Activated CD4-positive, alpha-beta T cell treated with anti-CD3 and anti-CD28 coated beads for 1 hour (primary cell): Measurements from ENCODE around the gene SH2D3A.
"Not testable (repeated sequence)": the region's sequence is repeated elsewhere in the genome, so short reads cannot be mapped to it uniquely, and the experiment has no call there.

Experiments used
- DNase-seq: peaks from one replicate; pipeline ENCODE4 v3.0.0-alpha.2; 2020

Gene SH2D3A

DNA sequence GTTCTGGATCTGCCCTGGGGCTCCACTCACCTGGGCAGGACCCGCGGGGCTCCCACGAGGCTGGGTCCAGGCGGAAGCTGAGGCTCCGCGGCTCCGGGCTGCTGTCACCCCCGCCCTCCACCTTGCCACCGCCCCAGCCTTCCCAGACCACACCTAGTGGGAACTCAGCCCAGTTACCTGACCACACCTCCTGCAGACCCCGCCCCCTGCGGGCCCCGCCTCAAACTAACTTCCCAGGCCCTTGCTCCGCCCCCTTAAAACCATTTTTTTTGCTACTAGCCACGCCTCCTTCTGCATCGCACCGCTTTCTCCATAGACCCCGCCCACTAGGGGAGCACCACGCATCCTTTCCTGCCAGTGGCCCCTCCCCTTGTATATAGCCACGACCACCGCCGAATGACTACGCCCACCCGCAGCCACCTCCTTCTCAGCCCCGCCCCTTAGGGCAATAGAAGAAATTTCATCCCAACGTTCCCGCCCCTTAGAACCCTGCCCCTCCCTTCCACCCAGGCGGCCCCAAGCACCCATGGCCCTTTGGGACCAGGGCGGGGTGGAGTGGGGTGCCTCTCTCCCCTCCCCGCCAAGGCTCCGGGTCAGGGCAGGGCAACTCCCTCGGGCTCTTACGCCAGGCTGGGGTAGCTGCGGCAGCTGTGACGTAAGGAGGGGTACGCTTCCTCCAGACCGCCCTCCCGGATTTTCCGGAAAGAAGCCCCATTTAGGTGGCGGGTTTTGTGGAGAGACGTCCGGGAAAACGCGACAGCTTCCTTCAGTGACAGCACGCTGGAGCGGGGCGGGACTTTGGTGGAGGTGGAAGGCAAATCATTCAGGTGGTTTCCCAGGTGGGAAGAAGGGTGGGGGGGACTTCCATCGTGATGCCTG lies at the start of gene SH2D3A:
TSS of gene SH2D3A (minus strand) at position 79 of the 879 bp plus-strand sequence. CDS start 3,687 bp downstream, outside the sequence.
- DNase-seq: peak; percentile 91

DNA sequence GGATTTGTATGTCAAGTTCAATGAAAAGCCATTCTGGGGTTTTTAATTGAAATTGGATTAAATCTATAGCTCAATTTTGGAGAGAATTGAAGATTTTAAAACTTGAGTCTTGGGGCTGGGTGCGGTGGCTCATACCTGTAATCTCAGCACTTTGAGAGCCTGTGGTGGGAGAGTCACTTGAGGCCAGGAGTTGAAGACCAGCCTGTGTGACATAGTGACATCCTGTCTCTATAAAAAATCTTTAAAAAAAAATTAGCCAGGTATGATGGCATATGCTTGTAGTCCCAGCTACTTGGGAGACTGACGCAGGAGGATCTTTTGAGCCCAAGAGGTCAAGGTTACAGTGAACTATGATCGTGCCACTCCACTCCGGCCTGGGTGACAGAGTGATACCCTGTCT lies 46.4 kb upstream of the SH2D3A start:
- DNase-seq: no peak

DNA sequence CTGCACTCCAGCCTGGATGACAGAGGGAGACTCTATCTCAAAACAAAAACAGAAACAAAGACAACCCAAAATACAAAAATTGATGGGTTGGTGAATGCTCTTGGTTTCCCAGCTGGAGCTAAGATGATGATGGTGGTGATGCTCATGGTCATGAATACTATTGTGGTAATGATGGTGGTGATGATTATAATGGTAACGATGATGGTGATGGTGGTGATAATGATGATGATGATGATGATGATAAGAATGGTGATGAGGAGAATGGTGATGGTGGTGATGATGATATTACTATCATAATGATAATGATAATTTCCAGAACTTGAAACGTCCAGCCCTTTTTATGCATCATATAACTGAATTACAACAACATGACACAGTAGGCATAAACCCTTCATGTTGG lies 45.4 kb upstream of the SH2D3A start:
- no peak for DNase-seq

DNA sequence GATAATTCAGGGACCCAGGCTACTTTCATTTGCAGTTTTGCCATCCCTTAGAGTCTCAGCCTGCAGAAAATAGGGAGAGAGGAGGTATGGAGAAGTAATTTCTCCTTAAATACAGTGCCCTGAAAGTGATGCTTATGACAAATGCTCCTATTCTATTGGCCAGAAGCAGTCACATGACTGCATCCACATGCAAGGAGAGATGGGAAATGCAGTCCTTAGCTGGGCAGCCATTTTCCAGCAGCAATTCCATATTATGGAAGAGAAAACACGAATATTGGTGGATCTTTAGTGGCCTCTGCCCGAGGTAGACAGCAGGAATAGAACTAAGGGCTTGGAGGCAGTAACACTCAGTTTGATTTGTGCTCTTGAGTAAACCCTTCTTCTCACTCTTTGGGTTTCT lies 44.7 kb upstream of the SH2D3A start:
- no peak for DNase-seq

DNA sequence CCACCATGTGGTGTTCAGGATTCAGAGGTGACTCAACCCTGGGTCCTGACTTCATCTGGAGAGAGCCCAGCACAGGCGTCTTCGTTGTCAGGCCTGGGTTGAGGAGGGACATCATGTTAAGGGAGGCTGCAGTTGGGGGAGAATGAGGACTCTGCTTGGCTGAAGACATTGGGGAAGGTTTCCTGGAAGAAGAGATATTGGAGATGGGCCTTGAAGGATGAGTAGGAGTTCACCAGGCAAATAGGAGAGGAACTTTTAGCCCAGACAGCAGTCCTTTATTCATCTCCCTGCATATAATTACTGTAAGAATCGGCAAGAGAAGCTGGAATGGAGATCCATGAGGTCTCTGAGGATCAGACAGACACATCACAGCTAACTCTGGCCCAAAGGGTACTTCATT lies 44.1 kb upstream of the SH2D3A start:
- no peak for DNase-seq

DNA sequence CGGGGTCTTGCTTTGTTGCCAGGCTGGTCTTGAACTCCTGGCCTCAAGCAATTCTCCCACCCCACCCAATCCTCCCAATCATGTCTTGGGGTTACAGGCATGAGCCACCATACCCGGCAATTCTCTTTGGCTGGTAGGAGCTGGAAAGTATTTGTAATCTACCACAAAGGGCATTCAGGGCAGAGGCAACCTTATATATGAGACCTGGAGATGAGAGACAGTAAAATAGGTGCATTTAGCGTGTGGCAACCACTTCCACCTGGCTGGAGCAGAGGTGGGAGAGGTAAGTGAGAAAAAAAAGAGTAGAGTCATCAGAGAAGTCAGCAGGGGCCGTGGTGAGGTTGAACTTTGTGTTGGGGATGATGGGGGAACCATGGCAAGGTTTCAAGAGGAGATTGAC lies 42.0 kb upstream of the SH2D3A start:
- no peak for DNase-seq

DNA sequence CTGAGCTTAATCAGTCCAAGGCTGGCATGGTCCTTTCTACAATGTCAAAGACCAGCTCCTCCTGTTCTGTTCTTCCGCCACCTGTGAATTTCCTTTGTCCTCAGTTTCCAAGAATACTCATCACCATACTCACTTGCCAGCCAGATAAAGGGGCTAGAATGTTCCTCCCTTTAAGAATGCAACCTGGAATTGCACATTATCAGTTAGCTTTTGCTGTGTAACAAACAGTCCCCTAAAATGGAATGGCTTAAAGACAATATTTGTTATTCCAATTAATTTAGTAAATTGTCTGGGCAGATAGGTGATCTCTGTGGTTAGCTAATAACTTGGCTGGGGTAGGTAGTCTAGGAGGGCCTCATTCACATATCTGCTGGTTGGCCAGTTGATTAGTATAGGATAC lies 41.3 kb upstream of the SH2D3A start:
- DNase-seq: no peak

DNA sequence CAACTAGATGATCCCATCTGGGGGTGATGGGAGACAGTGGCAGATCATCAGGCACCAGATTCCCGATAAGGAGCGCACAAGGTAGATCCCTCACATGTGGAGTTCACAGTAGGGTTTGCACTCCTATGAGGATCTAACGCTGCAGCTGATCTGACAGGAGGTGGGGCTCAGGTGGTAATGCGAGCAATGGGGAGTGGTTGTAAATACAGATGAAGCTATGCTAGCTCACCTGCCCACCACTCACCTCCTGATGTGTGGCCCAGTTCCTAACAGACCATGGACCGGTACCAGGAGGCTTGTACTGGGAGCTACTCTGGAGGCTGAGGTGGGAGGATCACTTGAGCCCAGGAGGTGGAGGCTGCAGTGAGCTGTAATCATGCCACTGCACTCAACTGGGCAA lies 40.1 kb upstream of the SH2D3A start:
- no peak for DNase-seq

DNA sequence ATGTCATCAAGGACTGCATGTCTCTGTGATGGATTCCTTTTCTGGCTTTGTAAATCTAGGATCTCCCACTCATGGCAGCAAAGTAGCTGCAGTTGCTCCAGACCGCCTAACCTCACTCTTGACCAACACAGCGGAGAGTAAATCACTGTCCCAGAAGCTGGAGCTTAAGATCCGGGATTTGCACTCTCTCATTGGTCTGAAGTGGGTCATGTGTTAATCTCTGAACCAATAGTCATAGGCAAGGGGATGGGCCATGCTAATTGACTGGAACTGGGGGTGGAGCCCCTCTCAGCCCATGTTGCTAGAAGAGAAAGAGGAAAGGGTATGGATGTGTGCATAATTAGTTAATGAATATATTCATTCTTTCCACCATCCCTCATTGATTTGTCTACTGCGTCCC lies 39.3 kb upstream of the SH2D3A start:
- DNase-seq: no peak

DNA sequence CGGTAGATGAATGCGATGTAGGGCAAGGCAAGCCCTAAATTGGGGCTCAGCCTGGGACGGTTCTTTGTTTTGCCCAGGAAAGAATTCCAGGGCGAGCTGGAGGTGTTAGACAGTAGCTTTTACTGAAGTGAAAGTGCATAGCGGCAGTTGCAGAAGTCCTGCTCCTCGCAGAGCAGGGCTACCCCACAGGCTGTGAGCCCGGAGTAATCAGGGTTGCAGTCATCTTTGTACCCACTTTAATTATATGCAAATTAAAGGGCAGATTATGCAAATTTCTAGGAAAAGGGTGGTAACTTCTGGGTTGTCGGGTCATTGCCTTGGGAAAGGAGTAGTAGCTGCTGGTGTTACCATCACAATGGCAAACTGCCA lies 35.8 kb upstream of the SH2D3A start:
- DNase-seq: no peak

DNA sequence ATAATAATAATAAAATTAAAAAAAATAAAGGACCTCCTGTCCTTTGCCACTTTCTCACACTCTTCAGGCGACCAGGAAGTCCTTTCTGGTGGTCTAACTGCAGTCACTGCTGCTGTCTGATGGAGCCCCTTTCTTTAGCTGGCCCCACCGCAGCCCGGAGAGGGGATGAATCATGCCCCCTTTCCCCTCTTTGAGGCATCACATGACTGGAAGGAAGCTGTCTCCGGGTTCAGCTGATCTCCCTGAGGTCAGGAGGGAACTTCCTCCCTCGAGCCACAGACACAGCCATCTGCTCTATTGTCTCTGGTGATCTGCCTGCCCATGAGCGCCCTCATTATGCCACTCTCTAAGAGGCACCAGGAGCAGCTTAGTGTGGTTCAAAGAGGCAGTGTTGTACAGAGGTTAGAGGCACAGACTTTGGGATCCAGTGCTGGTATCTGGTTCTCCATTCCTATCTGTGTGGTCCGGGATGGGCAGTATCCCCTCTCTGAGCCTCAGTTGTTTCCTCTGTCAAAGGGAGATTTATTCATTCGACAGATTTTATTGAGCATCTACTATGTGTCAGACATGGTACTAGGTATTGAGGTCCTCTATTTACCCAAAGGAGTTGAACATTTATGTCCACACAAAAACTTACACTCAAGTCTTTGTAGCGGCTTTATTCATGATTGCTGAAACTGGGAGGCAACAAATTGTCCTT lies 35.3 kb upstream of the SH2D3A start:
- DNase-seq: peak; percentile 38

DNA sequence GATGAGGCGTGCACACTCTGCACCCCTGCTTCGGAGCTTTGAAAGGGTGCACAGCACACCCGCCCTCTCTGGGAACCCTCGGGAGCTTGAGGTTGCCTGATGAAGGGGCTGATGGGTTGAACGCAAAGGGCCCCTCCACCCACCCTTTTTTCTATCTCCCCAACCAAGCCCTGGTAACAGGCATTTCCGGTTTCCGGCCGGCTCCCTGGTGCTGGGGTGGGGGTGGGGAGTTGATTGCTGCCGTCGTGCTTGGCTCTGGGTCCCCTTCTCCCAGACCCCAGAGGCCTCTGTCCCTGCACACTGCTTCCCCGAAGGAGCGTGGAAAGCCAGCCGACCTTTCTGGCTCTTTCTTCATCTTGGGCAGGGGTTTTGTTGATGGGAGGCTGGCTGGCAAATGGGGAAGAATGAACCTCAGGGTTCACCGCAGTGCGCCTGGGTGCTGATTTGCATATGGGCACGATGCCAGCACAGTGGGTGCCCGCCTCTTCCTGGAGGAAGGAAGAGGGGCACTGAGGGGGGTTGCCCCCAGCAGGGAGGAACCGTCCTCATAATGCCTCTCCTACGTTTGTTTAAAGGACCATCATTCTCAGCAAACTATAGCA lies 34.4 kb upstream of the SH2D3A start:
- DNase-seq: peak; percentile 60

DNA sequence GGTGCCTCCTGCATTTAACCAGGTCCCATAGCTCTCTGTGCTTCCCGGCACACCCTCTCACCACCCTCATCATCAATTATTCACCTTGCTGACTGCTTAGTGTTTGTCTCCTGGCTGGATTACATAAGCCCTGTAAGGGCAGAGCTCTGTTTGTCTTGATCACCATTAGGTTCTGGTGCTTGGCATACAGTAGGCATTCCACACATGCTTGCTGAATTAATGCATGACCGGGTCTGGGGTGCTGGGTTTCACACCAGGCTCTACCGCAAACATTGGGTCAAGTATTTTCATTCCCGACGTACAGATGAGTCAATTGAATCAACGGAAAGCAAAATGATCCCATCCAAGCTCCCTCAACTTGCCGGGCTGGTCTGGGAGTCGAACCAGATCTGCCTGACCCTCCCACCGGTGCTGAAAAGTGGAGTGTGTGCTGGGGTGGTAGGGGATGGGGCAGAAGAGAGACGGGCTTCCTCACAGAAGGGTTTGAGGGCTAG lies 33.8 kb upstream of the SH2D3A start:
- DNase-seq: no peak

DNA sequence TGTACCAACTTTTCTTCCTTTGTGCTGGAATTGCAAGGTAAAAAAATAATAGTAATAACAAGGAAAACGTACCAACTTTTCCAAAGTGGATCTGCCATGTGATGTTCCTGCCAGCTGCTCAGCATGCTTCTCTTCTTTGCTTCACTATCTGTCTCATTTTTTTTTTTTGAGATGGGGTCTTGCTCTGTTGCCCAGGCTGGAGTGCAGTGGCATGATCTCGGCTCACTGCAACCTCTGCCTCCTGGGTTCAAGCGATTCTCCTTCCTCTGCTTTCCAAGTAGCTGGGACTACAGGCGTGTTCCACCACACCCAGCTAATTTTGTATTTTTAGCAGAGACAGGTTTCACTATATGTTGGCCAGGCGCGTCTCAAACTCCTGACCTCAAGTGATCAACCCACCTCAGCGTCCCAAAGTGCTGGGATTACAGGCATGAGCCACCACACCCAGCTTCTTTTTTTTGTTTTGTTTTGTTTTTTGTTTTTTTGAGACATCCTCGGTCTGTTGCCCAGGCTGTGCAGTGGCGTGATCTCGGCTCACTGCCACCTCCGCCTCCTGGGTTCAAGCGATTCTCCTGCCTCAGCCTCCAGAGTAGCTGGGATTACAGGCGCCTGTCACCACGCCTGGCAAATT lies 33.0 kb upstream of the SH2D3A start:
- not testable (repeated sequence) for DNase-seq

DNA sequence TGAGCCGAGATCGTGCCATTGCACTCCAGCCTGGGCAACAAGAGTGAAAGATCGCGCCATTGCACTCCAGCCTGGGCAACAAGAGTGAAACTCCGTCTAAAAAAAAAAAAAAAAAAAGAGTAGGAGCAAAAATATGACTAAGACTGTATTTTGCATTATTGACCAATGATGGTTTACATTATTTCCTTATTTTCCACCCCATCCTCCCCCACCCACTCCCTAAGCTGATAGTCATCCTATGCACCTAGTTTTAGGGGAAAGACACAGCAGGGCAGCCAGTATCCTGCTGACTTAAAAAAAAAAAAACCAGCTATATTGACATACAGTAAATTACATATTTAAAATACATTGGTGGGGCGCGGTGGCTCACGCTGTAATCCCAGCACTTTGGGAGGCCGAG lies 30.4 kb upstream of the SH2D3A start:
- no peak for DNase-seq

DNA sequence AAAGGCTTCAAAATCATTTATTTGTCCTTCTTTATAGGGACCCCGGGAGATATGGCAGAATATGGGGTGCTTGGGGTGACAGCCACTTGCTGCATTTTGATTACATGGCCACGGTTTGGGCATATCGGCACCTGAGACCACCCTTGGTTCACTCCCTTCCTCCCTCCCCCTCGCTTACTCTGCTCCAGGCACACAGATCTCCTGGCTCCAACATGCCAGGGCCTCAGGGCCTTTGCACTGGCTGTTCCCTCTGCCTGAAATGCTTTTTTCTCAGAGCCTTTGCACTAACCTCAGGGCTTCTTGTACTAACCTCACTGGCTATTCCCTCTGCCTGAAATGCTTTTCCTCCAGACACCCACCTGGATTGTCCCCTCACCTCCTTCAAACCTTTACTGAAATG lies 29.0 kb upstream of the SH2D3A start:
- DNase-seq: no peak

DNA sequence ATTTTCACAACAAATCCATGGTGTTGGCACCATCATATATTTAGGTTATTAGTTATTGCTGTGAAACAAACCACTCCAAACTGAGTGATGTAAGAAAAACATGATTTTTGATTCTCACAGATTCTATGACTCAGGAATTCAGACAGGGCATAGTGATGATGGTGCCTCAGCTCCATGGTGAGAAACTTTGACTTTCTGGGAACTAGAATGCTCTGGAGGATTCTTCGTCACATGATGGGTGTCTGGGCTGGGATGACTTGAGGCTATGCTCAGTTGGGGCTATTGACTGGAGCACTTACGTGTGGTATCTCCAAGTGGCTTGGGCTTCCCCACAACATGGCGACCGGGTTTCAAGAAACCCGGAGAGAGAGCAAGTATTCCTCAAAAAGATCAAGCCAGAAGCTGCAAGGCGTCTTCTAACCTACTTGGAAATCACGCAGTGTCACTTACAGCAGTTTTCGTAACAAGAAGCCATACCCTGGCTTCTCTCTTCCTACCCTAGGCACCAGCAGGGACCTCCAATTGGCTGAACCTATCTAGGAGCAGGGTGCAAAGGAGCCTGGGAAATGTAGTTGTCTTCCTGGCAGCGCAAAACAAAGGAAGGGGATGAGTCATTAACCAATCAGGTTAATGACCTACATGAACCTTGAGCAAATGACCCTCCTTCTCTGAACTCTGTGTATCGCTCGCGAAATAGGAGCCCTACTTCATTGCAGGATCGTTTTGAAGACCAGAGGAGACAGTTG lies 27.6 kb upstream of the SH2D3A start:
- no peak for DNase-seq

DNA sequence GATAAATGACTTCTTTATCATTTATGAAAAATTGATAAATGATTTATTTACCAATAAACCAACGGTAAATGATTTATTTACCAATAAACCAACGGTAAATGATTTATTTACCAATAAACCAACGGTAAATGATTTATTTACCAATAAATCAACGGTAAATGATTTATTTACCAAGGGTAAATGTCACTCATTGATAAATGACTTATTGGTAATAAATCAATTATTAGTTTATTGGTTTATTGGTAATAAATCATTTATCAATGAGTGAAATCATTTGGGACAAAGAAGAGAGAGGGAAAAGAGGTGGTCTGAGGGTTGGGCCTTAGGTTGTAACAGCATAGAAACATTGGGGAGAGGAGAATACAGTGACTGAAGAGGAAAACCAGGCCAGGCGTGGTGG lies 26.7 kb upstream of the SH2D3A start:
- DNase-seq: no peak

DNA sequence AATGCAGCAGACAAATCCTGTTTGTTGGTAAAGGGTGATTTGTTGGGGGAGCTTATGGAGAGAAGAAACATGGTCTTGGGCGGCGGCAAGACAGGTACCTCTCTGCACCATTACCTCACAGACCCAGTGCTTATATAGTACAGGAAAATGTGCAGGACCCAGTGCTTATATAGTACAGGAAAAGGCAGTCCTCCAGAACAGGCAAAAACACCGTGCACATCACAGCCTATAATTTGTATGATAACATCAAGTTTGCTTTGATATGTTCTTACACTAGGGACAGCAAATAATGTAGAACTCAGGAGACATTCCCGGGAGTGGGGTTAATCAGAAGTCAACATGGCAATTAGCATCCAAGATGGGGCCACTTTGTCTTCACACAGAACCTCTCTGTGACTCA lies 26.2 kb upstream of the SH2D3A start:
- no peak for DNase-seq

DNA sequence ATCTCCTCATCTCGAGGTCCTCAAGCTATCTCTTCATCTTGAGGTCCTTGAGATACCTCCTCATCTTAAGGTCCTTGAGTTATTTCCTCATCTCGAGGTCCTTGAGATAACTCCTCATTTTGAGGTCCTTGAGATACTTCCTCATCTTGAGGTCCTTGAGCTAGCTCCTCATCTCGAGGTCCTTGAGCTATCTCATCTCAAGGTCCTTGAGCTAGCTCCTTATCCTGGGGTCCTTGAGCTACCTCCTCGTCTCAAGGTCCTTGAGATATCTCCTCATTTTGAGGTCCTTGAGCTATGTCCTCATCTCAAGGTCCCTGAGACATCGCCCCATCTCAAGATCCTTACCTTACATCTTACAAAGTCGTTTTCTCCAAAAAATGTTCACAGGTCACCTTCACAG lies 24.0 kb upstream of the SH2D3A start:
- no peak for DNase-seq

DNA sequence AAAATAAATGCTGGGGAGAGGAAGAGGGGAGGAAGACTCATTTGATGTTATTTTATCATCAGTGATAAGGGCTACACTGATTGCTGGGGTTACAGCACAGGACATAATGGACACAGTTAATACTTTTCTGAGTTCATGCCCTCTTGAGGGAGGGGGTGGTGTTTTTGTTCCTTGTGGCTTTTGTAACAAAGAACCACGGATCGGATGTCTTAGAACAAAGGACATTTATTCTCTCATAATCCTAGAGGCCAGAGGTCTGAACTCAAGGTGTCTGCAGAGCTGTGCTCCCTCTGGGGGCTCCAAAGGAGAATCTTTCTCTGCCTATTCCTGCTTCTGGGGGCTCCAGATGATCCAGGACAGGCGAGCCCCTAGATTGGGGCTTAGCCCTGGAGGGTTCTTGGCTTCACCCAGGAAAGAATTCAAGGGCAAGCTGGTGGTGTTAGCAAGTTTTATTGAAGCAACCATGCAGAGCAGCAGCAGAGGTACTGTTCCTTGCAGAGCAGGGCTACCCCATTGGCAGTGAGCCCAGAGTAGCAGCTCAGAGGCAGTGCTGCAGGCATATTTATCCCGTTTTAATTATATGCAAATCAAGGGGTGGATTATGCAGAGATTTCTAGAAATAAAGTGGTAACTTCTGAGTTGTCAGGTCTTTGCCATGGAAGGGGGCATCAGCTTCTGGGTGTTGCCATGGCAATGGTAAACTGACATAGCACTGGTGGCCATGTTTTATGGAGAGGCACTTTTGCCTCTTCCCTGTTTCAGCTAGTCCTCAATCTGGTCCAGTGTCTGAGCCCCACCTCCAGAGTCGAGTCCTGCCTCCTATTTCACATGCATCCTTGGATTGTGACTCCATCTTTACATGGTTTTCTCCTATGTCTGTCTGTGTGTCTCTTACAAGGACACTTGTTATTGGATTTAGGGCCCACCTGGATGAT lies 23.2 kb upstream of the SH2D3A start:
- no peak for DNase-seq

DNA sequence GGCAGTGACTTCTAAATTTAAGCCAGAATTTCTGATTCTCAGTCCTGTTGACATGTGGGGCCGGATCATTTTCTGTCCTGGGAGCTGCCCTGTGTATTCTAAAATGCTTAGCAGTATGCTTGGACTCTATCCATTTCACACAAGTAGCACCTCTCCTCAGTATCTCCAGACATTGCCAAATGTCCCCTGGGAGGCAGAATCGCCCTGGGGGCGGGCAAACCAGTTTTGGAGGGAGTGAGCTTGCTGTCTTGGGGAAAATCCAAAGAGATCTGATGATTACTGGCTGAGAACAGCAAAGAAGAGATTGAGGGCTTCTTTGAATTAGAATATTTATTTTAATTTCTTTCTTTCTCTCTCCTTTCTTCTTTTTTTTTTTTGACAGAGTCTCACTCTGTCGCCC lies 21.7 kb upstream of the SH2D3A start:
- DNase-seq: no peak
